Mucosa of descending colon (tissue), 3 donors: ENCODE results near the gene CAMSAP1. TPM values are rescaled to one million over a fixed set of nuclear protein-coding genes. Genes with fewer than 3 reads are reported as not detected.

Experiments used
- ATAC-seq: fragments of 200-7000 bp; cut with Tn5 transposase; one replicate; pipeline ENCODE4 v1.9.1; 2020; ENCODE audit warnings: mild to moderate bottlenecking, moderate library complexity
- DNase-seq, 3 donors: peaks; one replicate each; pipeline ENCODE4 v3.0.0-alpha.2; 2020
- H3K36me3 ChIP-seq: fragments of 200-600 bp; one replicate; pipeline ENCODE4 v1.8.0; 2021; ENCODE audit warnings: low read depth, mild to moderate bottlenecking
- H3K4me1 ChIP-seq: fragments of 200-600 bp; one replicate; pipeline ENCODE4 v1.8.0; 2021; ENCODE audit warnings: low read depth, mild to moderate bottlenecking
- H3K4me3 ChIP-seq: fragments of 200-600 bp; one replicate; pipeline ENCODE4 v1.8.0; 2021; ENCODE audit warnings: mild to moderate bottlenecking
- H3K9me3 ChIP-seq: fragments of 200-600 bp; one replicate; pipeline ENCODE4 v1.8.0; 2021; ENCODE audit warnings: mild to moderate bottlenecking
- intact Hi-C, 2 donors: fragments of 100-400 bp; cut with DNase I in 1 of 2; cut with micrococcal nuclease in 1 of 2; formaldehyde crosslinking; loops; one replicate each; pipeline versions ENCODE4 v1.11.0 to v1.11.1; 2022; cut with DNase I, micrococcal nuclease
- total RNA-seq, 3 donors: library from RNA; stranded (reverse); fragmentation: NEBNext Ultra II Directional in 2 of 3; extraction: Animal tissue kit (Norgen Biotek cat#: 25700) in 2 of 3; gene quantifications; one replicate each; pipeline versions ENCODE4 v1.2.1 to v1.2.4, GENCODE V29; 2021 to 2023
- TF ChIP-seq, protein P1 (sequence below): fragments of 200-600 bp; IDR thresholded peaks from one replicate; pipeline ENCODE4 v1.8.0; 2022; ENCODE audit warnings: antibody characterized with exemption, mild to moderate bottlenecking
- donor health status: DM: no; HTN: no; CAD: no; lungs with moderate emphysema.
- donor health status: DM: no; HTN: no; CAD: no.
- donor health status: DM: no; HTN: yes; CAD: no.

CAMSAP1 gene
- total RNA-seq, 3 donors from 2014 or later = 11.5 to 37.8 (median 14.3) TPM

- no peak for ATAC-seq
- DNase-seq = no peak
- H3K4me1 ChIP-seq = no peaks in the 10 kb centered on the region
- intact Hi-C loops = no loop called here
- TF ChIP-seq, protein P1, sequence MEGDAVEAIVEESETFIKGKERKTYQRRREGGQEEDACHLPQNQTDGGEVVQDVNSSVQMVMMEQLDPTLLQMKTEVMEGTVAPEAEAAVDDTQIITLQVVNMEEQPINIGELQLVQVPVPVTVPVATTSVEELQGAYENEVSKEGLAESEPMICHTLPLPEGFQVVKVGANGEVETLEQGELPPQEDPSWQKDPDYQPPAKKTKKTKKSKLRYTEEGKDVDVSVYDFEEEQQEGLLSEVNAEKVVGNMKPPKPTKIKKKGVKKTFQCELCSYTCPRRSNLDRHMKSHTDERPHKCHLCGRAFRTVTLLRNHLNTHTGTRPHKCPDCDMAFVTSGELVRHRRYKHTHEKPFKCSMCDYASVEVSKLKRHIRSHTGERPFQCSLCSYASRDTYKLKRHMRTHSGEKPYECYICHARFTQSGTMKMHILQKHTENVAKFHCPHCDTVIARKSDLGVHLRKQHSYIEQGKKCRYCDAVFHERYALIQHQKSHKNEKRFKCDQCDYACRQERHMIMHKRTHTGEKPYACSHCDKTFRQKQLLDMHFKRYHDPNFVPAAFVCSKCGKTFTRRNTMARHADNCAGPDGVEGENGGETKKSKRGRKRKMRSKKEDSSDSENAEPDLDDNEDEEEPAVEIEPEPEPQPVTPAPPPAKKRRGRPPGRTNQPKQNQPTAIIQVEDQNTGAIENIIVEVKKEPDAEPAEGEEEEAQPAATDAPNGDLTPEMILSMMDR = no peak
- no peaks in the 10 kb centered on the region for H3K9me3 ChIP-seq
- peaks cover 18% of the 10 kb centered on the region for H3K36me3 ChIP-seq
- no peak overlapping the region for H3K4me3 ChIP-seq
Measured at GRCh38 chr9:135941288-135941995, 34.1 kb upstream of the CAMSAP1 start.

DNA sequence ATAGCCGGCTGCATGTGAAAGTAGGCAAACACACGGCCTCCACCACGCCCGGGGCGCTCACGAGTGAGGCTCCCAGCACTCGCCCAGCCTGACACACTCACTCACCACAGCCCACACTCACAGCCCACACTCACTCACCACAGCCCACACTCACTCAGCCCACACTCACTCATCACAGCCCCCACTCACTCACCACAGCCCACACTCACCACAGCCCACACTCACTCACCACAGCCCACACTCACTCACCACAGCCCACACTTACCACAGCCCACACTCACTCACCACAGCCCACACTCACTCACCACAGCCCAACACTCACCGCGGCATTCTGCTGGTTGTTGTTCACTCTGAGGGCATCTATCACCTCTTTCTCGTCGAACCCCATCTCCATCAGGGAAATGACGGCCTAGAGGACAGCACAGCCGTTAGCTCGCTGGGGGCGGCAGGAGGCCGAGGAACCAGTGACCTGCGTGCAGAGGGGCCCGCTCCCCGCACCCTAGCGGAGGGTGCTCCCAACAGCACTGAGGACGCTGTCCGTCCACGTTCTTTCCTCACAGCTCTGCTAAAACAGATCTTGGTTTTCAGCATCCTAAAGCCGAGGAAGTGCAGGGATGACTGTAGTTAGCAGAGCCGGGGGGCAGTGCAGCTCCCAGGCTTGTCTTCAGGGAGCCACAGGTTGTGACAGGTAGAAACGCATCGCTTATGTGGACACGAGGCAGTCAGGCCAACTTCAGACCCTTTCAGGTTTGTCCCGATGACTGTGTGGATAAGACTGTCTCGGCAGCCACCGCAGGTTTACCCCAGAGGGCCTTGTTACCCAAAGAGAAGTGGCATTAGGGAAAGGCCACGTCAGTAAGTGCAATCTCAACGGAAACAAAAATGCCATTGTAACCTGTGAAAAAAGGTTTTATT lies 32.3 kb upstream of the CAMSAP1 start:
- no peaks in the 10 kb centered on the region for H3K9me3 ChIP-seq
- H3K4me3 ChIP-seq = no peak overlapping the region
- TF ChIP-seq, protein P1 = no peak
- H3K36me3 ChIP-seq = peaks cover 13% of the 10 kb centered on the region
- ATAC-seq (no peak), DNase-seq (no peak)
- no peaks in the 10 kb centered on the region for H3K4me1 ChIP-seq
- intact Hi-C loops = no loop called here

- intact Hi-C loops = no loop called here
- Histone ChIP-seq H3K9me3 (no peaks in the 10 kb centered on the region), H3K4me1 (no peaks in the 10 kb centered on the region), H3K36me3 (no peaks in the 10 kb centered on the region), H3K4me3 (no peak overlapping the region)
- TF ChIP-seq, protein P1 = no peak
- DNase-seq (peak in 1 of 3 donors; percentile 32), ATAC-seq (no peak)
Measured at GRCh38 chr9:135937521-135938489, 30.5 kb upstream of the CAMSAP1 start.

DNA sequence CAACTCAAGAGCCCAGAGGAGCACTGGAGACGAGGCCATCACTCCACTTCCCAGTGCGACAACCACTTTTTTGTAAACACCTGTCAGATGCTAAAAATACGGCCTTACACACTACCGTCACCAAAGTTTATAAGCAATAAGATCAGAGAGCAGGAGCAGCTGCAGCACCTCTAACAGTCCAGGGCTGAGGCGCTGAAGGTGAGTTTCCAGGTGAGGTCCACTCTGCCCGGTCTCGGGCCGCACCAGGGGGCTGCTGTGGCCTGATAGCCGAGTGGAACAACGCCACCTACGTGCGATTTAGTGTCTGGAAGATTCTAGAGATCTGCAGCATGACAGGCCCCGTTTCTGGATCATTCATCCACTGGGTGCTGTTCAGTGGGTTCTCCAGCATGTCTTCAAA lies 25.8 kb upstream of the CAMSAP1 start:
- Histone ChIP-seq H3K4me3 (no peak overlapping the region), H3K9me3 (no peaks in the 10 kb centered on the region), H3K36me3 (peaks cover 5% of the 10 kb centered on the region), H3K4me1 (no peaks in the 10 kb centered on the region)
- TF ChIP-seq, protein P1 = no peak
- ATAC-seq = no peak
- peak in 1 of 3 donors; percentile 38 for DNase-seq
- intact Hi-C loops = no loop called here

DNA sequence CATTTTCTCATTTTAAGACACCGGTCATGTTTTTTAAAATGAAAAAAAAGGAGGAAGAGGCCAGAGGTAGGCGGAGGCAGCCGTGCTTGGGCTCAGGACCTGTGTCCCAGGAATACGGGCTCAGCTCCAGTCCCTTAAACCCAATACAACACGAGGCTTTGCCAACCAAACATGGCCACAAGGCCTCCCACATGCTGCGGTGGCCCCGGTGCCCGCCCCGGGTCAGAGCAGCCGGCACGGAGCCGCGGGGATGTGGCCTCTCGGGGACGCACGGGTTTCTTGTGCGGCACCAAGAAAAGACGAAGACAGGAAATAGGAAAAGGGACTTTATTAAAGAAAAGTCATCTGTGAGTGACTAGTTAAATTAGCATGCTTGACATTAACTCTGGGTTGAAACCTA lies 25.3 kb upstream of the CAMSAP1 start:
- Histone ChIP-seq H3K4me3 (no peak overlapping the region), H3K4me1 (no peaks in the 10 kb centered on the region), H3K36me3 (peaks cover 5% of the 10 kb centered on the region), H3K9me3 (no peaks in the 10 kb centered on the region)
- intact Hi-C loops = no loop called here
- TF ChIP-seq, protein P1 = no peak
- DNase-seq (peak in 1 of 3 donors; percentile 33), ATAC-seq (no peak)
